ENCODE data around the gene ZNF827.

DNA sequence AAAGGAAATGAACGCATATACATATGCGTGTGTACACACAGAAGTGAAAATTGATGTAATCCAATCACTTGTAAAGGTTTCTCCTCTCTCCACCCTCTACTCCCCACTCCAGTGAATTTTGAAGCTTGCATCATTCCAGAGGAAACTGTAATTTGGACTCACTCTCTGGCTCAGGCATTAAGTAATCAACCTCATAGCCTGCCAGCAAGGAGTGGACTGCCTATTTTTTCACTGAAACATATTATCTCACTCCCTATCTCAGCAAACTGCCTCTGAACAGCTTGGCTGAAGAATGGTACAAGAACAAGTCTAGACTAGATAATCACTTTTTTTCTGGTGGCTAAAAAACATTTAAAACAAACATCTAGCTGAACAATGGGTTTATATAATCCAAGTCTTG, 134.5 kb downstream of the ZNF827 start:
- TF ChIP-seq, protein P1, sequence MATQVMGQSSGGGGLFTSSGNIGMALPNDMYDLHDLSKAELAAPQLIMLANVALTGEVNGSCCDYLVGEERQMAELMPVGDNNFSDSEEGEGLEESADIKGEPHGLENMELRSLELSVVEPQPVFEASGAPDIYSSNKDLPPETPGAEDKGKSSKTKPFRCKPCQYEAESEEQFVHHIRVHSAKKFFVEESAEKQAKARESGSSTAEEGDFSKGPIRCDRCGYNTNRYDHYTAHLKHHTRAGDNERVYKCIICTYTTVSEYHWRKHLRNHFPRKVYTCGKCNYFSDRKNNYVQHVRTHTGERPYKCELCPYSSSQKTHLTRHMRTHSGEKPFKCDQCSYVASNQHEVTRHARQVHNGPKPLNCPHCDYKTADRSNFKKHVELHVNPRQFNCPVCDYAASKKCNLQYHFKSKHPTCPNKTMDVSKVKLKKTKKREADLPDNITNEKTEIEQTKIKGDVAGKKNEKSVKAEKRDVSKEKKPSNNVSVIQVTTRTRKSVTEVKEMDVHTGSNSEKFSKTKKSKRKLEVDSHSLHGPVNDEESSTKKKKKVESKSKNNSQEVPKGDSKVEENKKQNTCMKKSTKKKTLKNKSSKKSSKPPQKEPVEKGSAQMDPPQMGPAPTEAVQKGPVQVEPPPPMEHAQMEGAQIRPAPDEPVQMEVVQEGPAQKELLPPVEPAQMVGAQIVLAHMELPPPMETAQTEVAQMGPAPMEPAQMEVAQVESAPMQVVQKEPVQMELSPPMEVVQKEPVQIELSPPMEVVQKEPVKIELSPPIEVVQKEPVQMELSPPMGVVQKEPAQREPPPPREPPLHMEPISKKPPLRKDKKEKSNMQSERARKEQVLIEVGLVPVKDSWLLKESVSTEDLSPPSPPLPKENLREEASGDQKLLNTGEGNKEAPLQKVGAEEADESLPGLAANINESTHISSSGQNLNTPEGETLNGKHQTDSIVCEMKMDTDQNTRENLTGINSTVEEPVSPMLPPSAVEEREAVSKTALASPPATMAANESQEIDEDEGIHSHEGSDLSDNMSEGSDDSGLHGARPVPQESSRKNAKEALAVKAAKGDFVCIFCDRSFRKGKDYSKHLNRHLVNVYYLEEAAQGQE (IDR thresholded peaks at IDR 0.05; ENCODE audit: borderline replicate concordance), result no peak
- TF ChIP-seq, protein P2, sequence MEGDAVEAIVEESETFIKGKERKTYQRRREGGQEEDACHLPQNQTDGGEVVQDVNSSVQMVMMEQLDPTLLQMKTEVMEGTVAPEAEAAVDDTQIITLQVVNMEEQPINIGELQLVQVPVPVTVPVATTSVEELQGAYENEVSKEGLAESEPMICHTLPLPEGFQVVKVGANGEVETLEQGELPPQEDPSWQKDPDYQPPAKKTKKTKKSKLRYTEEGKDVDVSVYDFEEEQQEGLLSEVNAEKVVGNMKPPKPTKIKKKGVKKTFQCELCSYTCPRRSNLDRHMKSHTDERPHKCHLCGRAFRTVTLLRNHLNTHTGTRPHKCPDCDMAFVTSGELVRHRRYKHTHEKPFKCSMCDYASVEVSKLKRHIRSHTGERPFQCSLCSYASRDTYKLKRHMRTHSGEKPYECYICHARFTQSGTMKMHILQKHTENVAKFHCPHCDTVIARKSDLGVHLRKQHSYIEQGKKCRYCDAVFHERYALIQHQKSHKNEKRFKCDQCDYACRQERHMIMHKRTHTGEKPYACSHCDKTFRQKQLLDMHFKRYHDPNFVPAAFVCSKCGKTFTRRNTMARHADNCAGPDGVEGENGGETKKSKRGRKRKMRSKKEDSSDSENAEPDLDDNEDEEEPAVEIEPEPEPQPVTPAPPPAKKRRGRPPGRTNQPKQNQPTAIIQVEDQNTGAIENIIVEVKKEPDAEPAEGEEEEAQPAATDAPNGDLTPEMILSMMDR (IDR thresholded peaks at IDR 0.05; ENCODE audit: poor library complexity, severe bottlenecking), result no peak
- TF ChIP-seq POLR2AphosphoS5 (IDR thresholded peaks at IDR 0.05), result no peak
- no peak for TF ChIP-seq EZH2 (IDR thresholded peaks at IDR 0.05; ENCODE audit: borderline replicate concordance, insufficient read depth, low read length, poor library complexity, severe bottlenecking)
- no peak for TF ChIP-seq SMC3 (conservative IDR thresholded peaks at IDR 0.05; ENCODE audit: poor library complexity)
- TF ChIP-seq MXI1 (conservative IDR thresholded peaks at IDR 0.05; ENCODE audit: poor library complexity, severe bottlenecking), result no peak
- no peak for TF ChIP-seq TAF1 (IDR thresholded peaks at IDR 0.05; ENCODE audit: low read depth)
- TF ChIP-seq EP300 (conservative IDR thresholded peaks at IDR 0.05; ENCODE audit: poor library complexity, severe bottlenecking), result no peak
- no peak for TF ChIP-seq RAD21 (conservative IDR thresholded peaks at IDR 0.05)

All from neural cell (in vitro differentiated cells).